IPS-15b (cell line): ENCODE data around the gene TMEM89.
A peak's percentile ranks its signal among the peaks of the same experiment; 100 is the strongest.

Source experiments
- H3K27me3 ChIP-seq: one replicate; pipeline ENCODE4 v1.6.1; 2013; ENCODE audit warnings: low read length; ENCODE audit not compliant: control insufficient read depth, insufficient read depth
- H3K36me3 ChIP-seq: one replicate; pipeline ENCODE4 v1.6.1; 2013; ENCODE audit warnings: low read length; ENCODE audit not compliant: control insufficient read depth, insufficient read depth
- H3K4me1 ChIP-seq: one replicate; pipeline ENCODE4 v1.6.1; 2013; ENCODE audit warnings: mild to moderate bottlenecking, low read length; ENCODE audit not compliant: control insufficient read depth, insufficient read depth
- H3K4me3 ChIP-seq: one replicate; pipeline ENCODE4 v1.5.1; 2013; ENCODE audit warnings: low read depth, low read length
- H3K9ac ChIP-seq: one replicate; pipeline ENCODE4 v1.6.1; 2013; ENCODE audit warnings: low read depth, mild to moderate bottlenecking, low read length
- H3K9me3 ChIP-seq: one replicate; pipeline ENCODE4 v1.6.1; 2013; ENCODE audit warnings: mild to moderate bottlenecking, low read length; ENCODE audit not compliant: control insufficient read depth, insufficient read depth

The TMEM89 gene

GRCh38 chr3:48621461-48621869, at the start of gene TMEM89:
Gene TMEM89, minus strand, starts transcription at chr3:48621769. Its CDS starts 13 bp downstream, at chr3:48621756.
- H3K4me3 ChIP-seq, result no peak within 1 kb of the TSS
- H3K36me3 ChIP-seq, result peaks cover 18% of the 10 kb centered on the region
- H3K9ac ChIP-seq, result no peak within 1 kb of the TSS
- peaks cover 10% of the 10 kb centered on the region for H3K9me3 ChIP-seq
- no peaks in the 10 kb centered on the region for H3K27me3 ChIP-seq
- no peaks in the 10 kb centered on the region for H3K4me1 ChIP-seq

GRCh38 chr3:48664929-48665328, 43.4 kb upstream of the TMEM89 start:
- Histone ChIP-seq H3K4me1 (peaks cover 3% of the 10 kb centered on the region), H3K4me3 (no peak overlapping the region), H3K36me3 (no peaks in the 10 kb centered on the region), H3K27me3 (no peaks in the 10 kb centered on the region), H3K9ac (no peak overlapping the region), H3K9me3 (no peaks in the 10 kb centered on the region)

- Histone ChIP-seq H3K27me3 (no peaks in the 10 kb centered on the region), H3K4me3 (no peak overlapping the region), H3K36me3 (peaks cover 3% of the 10 kb centered on the region), H3K9me3 (no peaks in the 10 kb centered on the region), H3K4me1 (peaks cover 3% of the 10 kb centered on the region), H3K9ac (no peak overlapping the region)
Measured at GRCh38 chr3:48664313-48664644, 42.7 kb upstream of the TMEM89 start.

- Histone ChIP-seq H3K9me3 (no peaks in the 10 kb centered on the region), H3K27me3 (no peaks in the 10 kb centered on the region), H3K36me3 (peaks cover 3% of the 10 kb centered on the region), H3K4me3 (peak overlapping the region; percentile 89), H3K9ac (peak overlapping the region; percentile 98), H3K4me1 (peaks cover 3% of the 10 kb centered on the region)
Measured at GRCh38 chr3:48663489-48664312, 42.1 kb upstream of the TMEM89 start.

- Histone ChIP-seq H3K27me3 (no peaks in the 10 kb centered on the region), H3K36me3 (peaks cover 3% of the 10 kb centered on the region), H3K4me3 (peak within 1 kb of the TSS; percentile 89), H3K4me1 (peaks cover 3% of the 10 kb centered on the region), H3K9ac (peak within 1 kb of the TSS; percentile 98), H3K9me3 (no peaks in the 10 kb centered on the region)
Measured at GRCh38 chr3:48662753-48663488, 41.4 kb upstream of the TMEM89 start, which contains the start of gene CELSR3. Gene CELSR3, minus strand, starts transcription at chr3:48662886. Its CDS starts 252 bp downstream, at chr3:48662634.

- Histone ChIP-seq H3K9ac (no peak overlapping the region), H3K4me1 (peaks cover 5% of the 10 kb centered on the region), H3K9me3 (no peaks in the 10 kb centered on the region), H3K27me3 (peaks cover 2% of the 10 kb centered on the region), H3K36me3 (peaks cover 3% of the 10 kb centered on the region), H3K4me3 (peak overlapping the region; percentile 67)
Measured at GRCh38 chr3:48662145-48662752, 40.7 kb upstream of the TMEM89 start.

- Histone ChIP-seq H3K9ac (no peak overlapping the region), H3K4me3 (peak overlapping the region; percentile 67), H3K4me1 (peaks cover 6% of the 10 kb centered on the region), H3K27me3 (peaks cover 2% of the 10 kb centered on the region), H3K36me3 (peaks cover 3% of the 10 kb centered on the region), H3K9me3 (no peaks in the 10 kb centered on the region)
Measured at GRCh38 chr3:48661501-48662144, 40.1 kb upstream of the TMEM89 start.

- Histone ChIP-seq H3K36me3 (peaks cover 3% of the 10 kb centered on the region), H3K9ac (no peak overlapping the region), H3K27me3 (peaks cover 2% of the 10 kb centered on the region), H3K4me1 (peaks cover 6% of the 10 kb centered on the region), H3K4me3 (peak overlapping the region; percentile 67), H3K9me3 (no peaks in the 10 kb centered on the region)
Measured at GRCh38 chr3:48660800-48661400, 39.3 kb upstream of the TMEM89 start.

- Histone ChIP-seq H3K9ac (peak overlapping the region; percentile 70), H3K27me3 (peaks cover 2% of the 10 kb centered on the region), H3K36me3 (peaks cover 25% of the 10 kb centered on the region), H3K9me3 (no peaks in the 10 kb centered on the region), H3K4me1 (peaks cover 8% of the 10 kb centered on the region), H3K4me3 (peak overlapping the region; percentile 53)
Measured at GRCh38 chr3:48656841-48657281, 35.3 kb upstream of the TMEM89 start.

GRCh38 chr3:48656061-48656840, 34.7 kb upstream of the TMEM89 start:
- Histone ChIP-seq H3K9me3 (no peaks in the 10 kb centered on the region), H3K9ac (peak overlapping the region; percentile 70), H3K4me3 (peak overlapping the region; percentile 53), H3K36me3 (peaks cover 29% of the 10 kb centered on the region), H3K27me3 (peaks cover 2% of the 10 kb centered on the region), H3K4me1 (peaks cover 8% of the 10 kb centered on the region)
